WERI-Rb-1 (cell line): Measurements from ENCODE around the gene CD6.

Source experiments
- DNase-seq: peaks from one replicate; pipeline ENCODE4 v3.0.0-alpha.2; 2020
- H3K27ac ChIP-seq: fragments of 250-450 bp; sonication (Bioruptor Pico); 2 replicates; pipeline ENCODE4 v1.5.1; 2020; ENCODE audit warnings: mild to moderate bottlenecking, moderate library complexity
- H3K27me3 ChIP-seq: fragments of 250-450 bp; sonication (Bioruptor Pico); 2 replicates; pipeline ENCODE4 v1.5.1; 2021; ENCODE audit warnings: mild to moderate bottlenecking, low read depth, moderate library complexity; ENCODE audit not compliant: insufficient read depth, severe bottlenecking
- H3K36me3 ChIP-seq: fragments of 250-450 bp; sonication (Bioruptor Pico); 2 replicates; pipeline ENCODE4 v1.5.1; 2020; ENCODE audit warnings: mild to moderate bottlenecking, moderate library complexity
- H3K4me3 ChIP-seq: 2 replicates; pipeline ENCODE4 v1.5.1; 2011; ENCODE audit warnings: low read depth, mild to moderate bottlenecking, control low read depth, low read length
- H3K9me3 ChIP-seq: fragments of 250-450 bp; sonication (Bioruptor Pico); 2 replicates; pipeline ENCODE4 v1.5.1; 2021; ENCODE audit warnings: mild to moderate bottlenecking, moderate library complexity; ENCODE audit not compliant: severe bottlenecking
- TF ChIP-seq, protein P1 (sequence below): IDR thresholded peaks from 2 replicates; pipeline ENCODE4 v1.5.1; 2011; ENCODE audit warnings: low read depth, mild to moderate bottlenecking, control low read depth, inconsistent platforms, low read length

CD6 gene

DNA sequence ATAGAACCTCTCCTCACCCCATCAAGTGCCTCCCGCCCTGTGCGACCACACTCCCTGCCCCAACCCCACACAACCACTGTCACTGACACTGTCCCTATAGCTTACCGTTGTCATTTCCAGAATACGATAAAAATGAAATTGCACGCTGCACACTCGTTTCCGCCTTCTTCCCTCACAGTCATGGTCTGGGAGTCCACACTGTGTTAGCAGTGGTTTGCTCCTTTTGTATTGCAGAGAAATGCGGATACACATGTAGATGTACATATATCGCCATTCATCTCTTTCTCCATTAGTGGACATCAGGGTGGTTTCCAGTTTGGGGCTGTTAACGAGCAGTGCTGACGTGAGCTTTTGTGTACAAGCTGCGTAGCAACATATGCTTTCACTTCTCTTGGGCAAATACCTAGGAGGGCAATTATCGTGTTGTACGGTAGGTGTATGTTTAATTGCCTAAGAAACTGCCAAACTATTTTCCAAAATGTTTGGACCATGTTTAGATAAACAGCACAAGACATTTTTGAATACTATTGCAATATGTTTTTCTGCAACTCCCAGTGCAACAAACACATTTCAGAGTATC, 71.6 kb downstream of the CD6 start:
- DNase-seq: no peak
- no peaks in the 10 kb centered on the region for H3K36me3 ChIP-seq
- H3K27me3 ChIP-seq: no peaks in the 10 kb centered on the region
- no peak overlapping the region for H3K4me3 ChIP-seq
- H3K9me3 ChIP-seq: no peaks in the 10 kb centered on the region
- TF ChIP-seq, protein P1, sequence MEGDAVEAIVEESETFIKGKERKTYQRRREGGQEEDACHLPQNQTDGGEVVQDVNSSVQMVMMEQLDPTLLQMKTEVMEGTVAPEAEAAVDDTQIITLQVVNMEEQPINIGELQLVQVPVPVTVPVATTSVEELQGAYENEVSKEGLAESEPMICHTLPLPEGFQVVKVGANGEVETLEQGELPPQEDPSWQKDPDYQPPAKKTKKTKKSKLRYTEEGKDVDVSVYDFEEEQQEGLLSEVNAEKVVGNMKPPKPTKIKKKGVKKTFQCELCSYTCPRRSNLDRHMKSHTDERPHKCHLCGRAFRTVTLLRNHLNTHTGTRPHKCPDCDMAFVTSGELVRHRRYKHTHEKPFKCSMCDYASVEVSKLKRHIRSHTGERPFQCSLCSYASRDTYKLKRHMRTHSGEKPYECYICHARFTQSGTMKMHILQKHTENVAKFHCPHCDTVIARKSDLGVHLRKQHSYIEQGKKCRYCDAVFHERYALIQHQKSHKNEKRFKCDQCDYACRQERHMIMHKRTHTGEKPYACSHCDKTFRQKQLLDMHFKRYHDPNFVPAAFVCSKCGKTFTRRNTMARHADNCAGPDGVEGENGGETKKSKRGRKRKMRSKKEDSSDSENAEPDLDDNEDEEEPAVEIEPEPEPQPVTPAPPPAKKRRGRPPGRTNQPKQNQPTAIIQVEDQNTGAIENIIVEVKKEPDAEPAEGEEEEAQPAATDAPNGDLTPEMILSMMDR: no peak
- H3K27ac ChIP-seq: no peak overlapping the region

DNA sequence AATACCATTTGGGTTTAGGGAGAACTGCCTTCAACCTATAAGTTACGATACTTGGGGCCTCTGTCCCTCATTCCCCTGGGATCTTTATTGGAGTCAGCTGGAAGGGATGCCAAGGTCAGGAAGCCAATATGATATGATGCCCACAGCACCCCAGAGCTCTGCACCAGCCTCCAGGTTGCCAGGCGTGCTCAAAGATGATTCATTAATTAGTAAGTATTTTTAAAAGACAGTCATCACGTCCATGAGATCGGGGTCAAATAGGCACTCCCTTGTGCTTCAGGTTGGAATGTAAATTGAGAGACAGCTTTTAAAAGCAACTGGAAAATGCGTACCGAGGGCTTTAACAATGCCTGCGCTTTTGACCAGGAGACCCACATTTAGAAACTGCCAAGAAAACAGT, 73.8 kb downstream of the CD6 start:
- H3K9me3 ChIP-seq: no peaks in the 10 kb centered on the region
- no peak for DNase-seq
- TF ChIP-seq, protein P1: no peak

DNA sequence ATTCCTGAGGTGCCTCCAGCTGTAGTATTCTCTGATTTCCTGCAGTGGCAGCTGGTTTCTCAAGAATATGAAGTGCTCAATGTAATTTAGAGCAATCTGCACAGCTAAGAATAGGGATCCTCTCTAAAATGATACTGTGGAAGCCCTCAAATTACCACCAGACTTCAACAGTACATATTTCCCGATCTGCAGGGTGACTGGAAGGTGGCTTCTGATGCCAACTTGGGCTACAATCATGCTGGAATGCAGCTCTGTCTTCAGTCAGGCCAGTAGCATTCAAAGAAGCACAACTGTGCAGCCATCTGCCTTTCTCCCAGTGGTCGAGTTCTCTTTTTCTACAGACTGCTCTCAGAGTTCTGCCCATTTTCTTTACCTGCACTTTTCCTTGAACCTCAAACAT, 75.4 kb downstream of the CD6 start:
- Histone ChIP-seq H3K27ac (no peak overlapping the region), H3K4me3 (no peak overlapping the region), H3K9me3 (no peaks in the 10 kb centered on the region), H3K27me3 (no peaks in the 10 kb centered on the region), H3K36me3 (no peaks in the 10 kb centered on the region)
- TF ChIP-seq, protein P1: no peak
- DNase-seq: no peak

More for the DNA sequence above, 73.8 kb downstream of the CD6 start:
- Histone ChIP-seq H3K27me3 (no peaks in the 10 kb centered on the region), H3K27ac (no peak overlapping the region), H3K36me3 (no peaks in the 10 kb centered on the region), H3K4me3 (no peak overlapping the region)

DNA sequence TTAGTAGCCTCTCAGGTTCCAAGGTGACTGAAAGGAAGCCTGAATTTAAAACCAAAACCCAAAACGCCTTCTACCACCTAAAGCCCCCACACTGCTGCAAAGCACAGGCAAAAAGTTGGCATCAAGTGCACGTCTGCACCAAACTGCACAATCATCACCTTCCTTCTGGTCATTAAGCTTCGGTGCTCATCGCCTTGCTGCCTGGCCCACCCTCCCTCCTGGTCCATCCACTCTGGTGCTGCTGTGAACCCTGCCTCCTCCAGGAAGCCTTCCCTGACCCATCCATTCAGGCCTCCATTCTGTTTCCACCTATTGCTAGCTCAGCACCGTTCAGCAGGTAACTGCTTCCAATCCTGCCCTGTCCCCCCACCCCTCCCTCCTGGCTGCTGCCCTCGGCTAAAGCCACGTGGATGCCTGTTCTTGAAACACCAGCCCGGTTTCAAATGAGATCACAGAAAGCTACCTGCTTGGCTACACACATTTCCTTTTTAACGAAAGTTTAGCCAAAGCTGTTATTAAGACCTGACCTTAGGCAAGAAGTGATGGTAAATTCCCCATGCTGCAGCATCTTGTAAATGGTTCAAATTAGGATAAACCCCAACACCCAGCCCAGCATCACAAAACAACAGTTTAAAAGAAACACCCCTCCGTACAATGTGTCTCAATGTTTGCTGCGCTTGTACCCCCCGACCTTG, 77.0 kb downstream of the CD6 start:
- Histone ChIP-seq H3K36me3 (no peaks in the 10 kb centered on the region), H3K27me3 (no peaks in the 10 kb centered on the region), H3K4me3 (no peak overlapping the region), H3K27ac (no peak overlapping the region), H3K9me3 (no peaks in the 10 kb centered on the region)
- DNase-seq: no peak
- TF ChIP-seq, protein P1: no peak

DNA sequence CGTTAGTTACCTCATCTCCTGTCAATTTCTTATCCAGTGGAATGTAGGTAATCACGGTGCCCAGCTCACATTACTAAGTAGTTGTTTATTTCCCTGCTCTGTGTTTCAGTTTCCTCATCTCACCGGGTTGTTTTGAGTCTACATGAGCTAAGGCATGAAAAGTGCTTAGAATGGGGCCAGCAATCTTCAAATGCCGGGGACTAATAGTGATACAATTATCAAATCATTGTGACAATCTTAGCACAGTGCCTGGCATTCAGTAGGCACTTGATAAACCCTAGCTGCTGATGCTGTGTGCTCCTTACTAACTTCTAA, 77.5 kb downstream of the CD6 start:
- no peak for DNase-seq
- Histone ChIP-seq H3K27ac (no peak overlapping the region), H3K4me3 (no peak overlapping the region), H3K36me3 (no peaks in the 10 kb centered on the region), H3K9me3 (no peaks in the 10 kb centered on the region), H3K27me3 (no peaks in the 10 kb centered on the region)
- TF ChIP-seq, protein P1: no peak

DNA sequence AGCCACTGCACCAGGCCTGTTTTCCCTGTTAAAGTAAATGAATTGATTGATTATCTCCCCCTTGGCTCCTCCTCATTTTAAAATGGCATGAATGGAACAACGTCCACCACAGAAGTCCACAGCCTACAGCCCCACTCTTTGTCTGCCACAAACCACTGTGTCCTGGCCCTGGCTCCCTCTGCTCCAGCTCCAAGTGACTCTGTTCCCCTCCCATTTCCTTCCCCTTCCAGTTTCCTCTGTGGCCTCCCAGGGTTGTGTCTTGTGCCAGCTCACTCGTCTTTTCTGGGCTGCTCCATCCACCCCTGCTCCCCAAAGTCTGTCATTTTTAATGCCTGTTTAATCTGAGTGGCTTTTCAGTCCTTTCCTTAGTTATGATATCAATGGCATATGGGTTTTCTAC, 78.4 kb downstream of the CD6 start:
- DNase-seq: no peak
- no peaks in the 10 kb centered on the region for H3K9me3 ChIP-seq
- no peak overlapping the region for H3K27ac ChIP-seq
- TF ChIP-seq, protein P1: no peak
- H3K36me3 ChIP-seq: no peaks in the 10 kb centered on the region
- no peaks in the 10 kb centered on the region for H3K27me3 ChIP-seq
- no peak overlapping the region for H3K4me3 ChIP-seq
